ENCODE data around the gene MAPK14.

MAPK14 gene

GRCh38 chr6:36070252-36070651 is 42.6 kb downstream of the MAPK14 start:
- H2AK5ac ChIP-seq (ENCODE audit: low read length, severe bottlenecking), result no peak overlapping the region
- no peak overlapping the region for H2BK12ac ChIP-seq (ENCODE audit: low read length in 2 of 2)
- DNase-seq, result no peak
- no peak overlapping the region for H3K23ac ChIP-seq (ENCODE audit: low read length in 2 of 2)
- H4K8ac ChIP-seq (ENCODE audit: low read length), result no peak overlapping the region
- no peaks in the 10 kb centered on the region for H3K27me3 ChIP-seq (ENCODE audit: control insufficient read depth in 1 of 2, insufficient read depth in 1 of 2, low read length in 2 of 2)
- H3K9me3 ChIP-seq (ENCODE audit: control insufficient read depth, low read length), result no peaks in the 10 kb centered on the region
- no peak overlapping the region for H2BK120ac ChIP-seq (ENCODE audit: low read depth, low read length)
- no peak overlapping the region for H3K18ac ChIP-seq (ENCODE audit: low read depth in 1 of 2, low read length in 2 of 2)
- no peak overlapping the region for H3K14ac ChIP-seq (ENCODE audit: low read length in 2 of 2)
- H2AFZ ChIP-seq (ENCODE audit: low read depth, low read length), result no peak overlapping the region
- H3K4me3 ChIP-seq (ENCODE audit: insufficient read depth in 1 of 2, low read depth in 1 of 2, low read length in 2 of 2), result no peak overlapping the region
- H2BK5ac ChIP-seq (ENCODE audit: low read depth, low read length, poor library complexity, severe bottlenecking), result no peak overlapping the region
- no peak overlapping the region for H3K4ac ChIP-seq (ENCODE audit: low read depth in 1 of 2, low read length in 2 of 2)
- no peak overlapping the region for H3K9ac ChIP-seq (ENCODE audit: low read length)
- H3K4me2 ChIP-seq (ENCODE audit: low read length, poor library complexity, severe bottlenecking), result no peak overlapping the region
- H3K36me3 ChIP-seq (ENCODE audit: control insufficient read depth in 1 of 2, insufficient read depth in 2 of 2, low read depth in 1 of 2, low read length in 2 of 2), result peaks cover 3 to 17% of the 10 kb centered on the region in 2 experiments
- no peak overlapping the region for H2BK15ac ChIP-seq (ENCODE audit: low read depth, poor library complexity, severe bottlenecking)
- H3K79me1 ChIP-seq (replicated peaks; ENCODE audit: low read length, poor library complexity, severe bottlenecking), result peaks cover 15% of the 10 kb centered on the region
- peaks cover 2% of the 10 kb centered on the region for H3K4me1 ChIP-seq (ENCODE audit: control insufficient read depth, insufficient read depth, low read depth, low read length)
- H4K91ac ChIP-seq (ENCODE audit: low read length), result no peak overlapping the region
- H3K27ac ChIP-seq (ENCODE audit: low read length, poor library complexity, severe bottlenecking), result no peak overlapping the region
- WGBS, result 100% methylated on average over 2 of the region's 3 CpGs

GRCh38 chr6:36071281-36071680 is 43.7 kb downstream of the MAPK14 start:
- H3K9me3 ChIP-seq (ENCODE audit: control insufficient read depth, low read length), result no peaks in the 10 kb centered on the region
- H2BK120ac ChIP-seq (ENCODE audit: low read depth, low read length), result no peak overlapping the region
- no peaks in the 10 kb centered on the region for H3K4me1 ChIP-seq (ENCODE audit: control insufficient read depth, insufficient read depth, low read depth, low read length)
- H3K36me3 ChIP-seq (ENCODE audit: control insufficient read depth in 1 of 2, insufficient read depth in 2 of 2, low read depth in 1 of 2, low read length in 2 of 2), result peaks cover 3 to 27% of the 10 kb centered on the region in 2 experiments
- no peak overlapping the region for H3K18ac ChIP-seq (ENCODE audit: low read depth in 1 of 2, low read length in 2 of 2)
- H3K4ac ChIP-seq (ENCODE audit: low read depth in 1 of 2, low read length in 2 of 2), result no peak overlapping the region
- DNase-seq, result no peak
- no peak overlapping the region for H3K27ac ChIP-seq (ENCODE audit: low read length, poor library complexity, severe bottlenecking)
- H3K27me3 ChIP-seq (ENCODE audit: control insufficient read depth in 1 of 2, insufficient read depth in 1 of 2, low read length in 2 of 2), result no peaks in the 10 kb centered on the region
- no peak overlapping the region for H2BK15ac ChIP-seq (ENCODE audit: low read depth, poor library complexity, severe bottlenecking)
- no peak overlapping the region for H2AK5ac ChIP-seq (ENCODE audit: low read length, severe bottlenecking)
- no peak overlapping the region for H3K14ac ChIP-seq (ENCODE audit: low read length in 2 of 2)
- H3K4me3 ChIP-seq (ENCODE audit: insufficient read depth in 1 of 2, low read depth in 1 of 2, low read length in 2 of 2), result no peak overlapping the region
- WGBS, result 100% methylated on average over 1 of the region's 3 CpGs
- no peak overlapping the region for H4K91ac ChIP-seq (ENCODE audit: low read length)
- no peak overlapping the region for H2BK5ac ChIP-seq (ENCODE audit: low read depth, low read length, poor library complexity, severe bottlenecking)
- H4K8ac ChIP-seq (ENCODE audit: low read length), result no peak overlapping the region
- no peak overlapping the region for H2BK12ac ChIP-seq (ENCODE audit: low read length in 2 of 2)
- no peak overlapping the region for H3K23ac ChIP-seq (ENCODE audit: low read length in 2 of 2)
- peaks cover 17% of the 10 kb centered on the region for H3K79me1 ChIP-seq (replicated peaks; ENCODE audit: low read length, poor library complexity, severe bottlenecking)
- H3K9ac ChIP-seq (ENCODE audit: low read length), result no peak overlapping the region
- no peak overlapping the region for H3K4me2 ChIP-seq (ENCODE audit: low read length, poor library complexity, severe bottlenecking)
- no peak overlapping the region for H2AFZ ChIP-seq (ENCODE audit: low read depth, low read length)

GRCh38 chr6:36071714-36072113 is 44.1 kb downstream of the MAPK14 start:
- no CpG with 5 or more reads among the region's 1 CpG for WGBS
- no peak for DNase-seq

GRCh38 chr6:36072681-36073080 is 45.1 kb downstream of the MAPK14 start:
- peaks cover 17% of the 10 kb centered on the region for H3K79me1 ChIP-seq (replicated peaks; ENCODE audit: low read length, poor library complexity, severe bottlenecking)
- no peak overlapping the region for H3K27ac ChIP-seq (ENCODE audit: low read length, poor library complexity, severe bottlenecking)
- no peak overlapping the region for H3K4me3 ChIP-seq (ENCODE audit: insufficient read depth in 1 of 2, low read depth in 1 of 2, low read length in 2 of 2)
- no peak overlapping the region for H3K23ac ChIP-seq (ENCODE audit: low read length in 2 of 2)
- H3K9me3 ChIP-seq (ENCODE audit: control insufficient read depth, low read length), result no peaks in the 10 kb centered on the region
- no peak overlapping the region for H2AK5ac ChIP-seq (ENCODE audit: low read length, severe bottlenecking)
- H2BK120ac ChIP-seq (ENCODE audit: low read depth, low read length), result no peak overlapping the region
- H3K4me2 ChIP-seq (ENCODE audit: low read length, poor library complexity, severe bottlenecking), result no peak overlapping the region
- H2BK15ac ChIP-seq (ENCODE audit: low read depth, poor library complexity, severe bottlenecking), result no peak overlapping the region
- no peak overlapping the region for H2BK12ac ChIP-seq (ENCODE audit: low read length in 2 of 2)
- H3K36me3 ChIP-seq (ENCODE audit: control insufficient read depth in 1 of 2, insufficient read depth in 2 of 2, low read depth in 1 of 2, low read length in 2 of 2), result peaks cover 3 to 41% of the 10 kb centered on the region in 2 experiments
- H3K4ac ChIP-seq (ENCODE audit: low read depth in 1 of 2, low read length in 2 of 2), result no peak overlapping the region
- no peak for DNase-seq
- no peak overlapping the region for H4K91ac ChIP-seq (ENCODE audit: low read length)
- no peaks in the 10 kb centered on the region for H3K4me1 ChIP-seq (ENCODE audit: control insufficient read depth, insufficient read depth, low read depth, low read length)
- H4K8ac ChIP-seq (ENCODE audit: low read length), result no peak overlapping the region
- H3K27me3 ChIP-seq (ENCODE audit: control insufficient read depth in 1 of 2, insufficient read depth in 1 of 2, low read length in 2 of 2), result no peaks in the 10 kb centered on the region
- H2BK5ac ChIP-seq (ENCODE audit: low read depth, low read length, poor library complexity, severe bottlenecking), result no peak overlapping the region
- H2AFZ ChIP-seq (ENCODE audit: low read depth, low read length), result no peak overlapping the region
- H3K14ac ChIP-seq (ENCODE audit: low read length in 2 of 2), result no peak overlapping the region
- no CpG with 5 or more reads among the region's 4 CpGs for WGBS
- no peak overlapping the region for H3K18ac ChIP-seq (ENCODE audit: low read depth in 1 of 2, low read length in 2 of 2)
- H3K9ac ChIP-seq (ENCODE audit: low read length), result no peak overlapping the region

More at GRCh38 chr6:36071714-36072113, 44.1 kb downstream of the MAPK14 start:
- Histone ChIP-seq H3K27me3 (ENCODE audit: control insufficient read depth in 1 of 2, insufficient read depth in 1 of 2, low read length in 2 of 2) (no peaks in the 10 kb centered on the region), H3K14ac (ENCODE audit: low read length in 2 of 2) (no peak overlapping the region), H4K91ac (ENCODE audit: low read length) (no peak overlapping the region), H2AK5ac (ENCODE audit: low read length, severe bottlenecking) (no peak overlapping the region), H3K4me1 (ENCODE audit: control insufficient read depth, insufficient read depth, low read depth, low read length) (no peaks in the 10 kb centered on the region), H2BK120ac (ENCODE audit: low read depth, low read length) (no peak overlapping the region), H3K4me2 (ENCODE audit: low read length, poor library complexity, severe bottlenecking) (no peak overlapping the region), H3K4me3 (ENCODE audit: insufficient read depth in 1 of 2, low read depth in 1 of 2, low read length in 2 of 2) (no peak overlapping the region), H2AFZ (ENCODE audit: low read depth, low read length) (no peak overlapping the region), H3K79me1 (replicated peaks; ENCODE audit: low read length, poor library complexity, severe bottlenecking) (peaks cover 17% of the 10 kb centered on the region), H2BK15ac (ENCODE audit: low read depth, poor library complexity, severe bottlenecking) (no peak overlapping the region), H3K23ac (ENCODE audit: low read length in 2 of 2) (no peak overlapping the region), H2BK12ac (ENCODE audit: low read length in 2 of 2) (no peak overlapping the region), H3K18ac (ENCODE audit: low read depth in 1 of 2, low read length in 2 of 2) (no peak overlapping the region), H3K9ac (ENCODE audit: low read length) (no peak overlapping the region), H3K9me3 (ENCODE audit: control insufficient read depth, low read length) (no peaks in the 10 kb centered on the region), H3K27ac (ENCODE audit: low read length, poor library complexity, severe bottlenecking) (no peak overlapping the region), H3K36me3 (ENCODE audit: control insufficient read depth in 1 of 2, insufficient read depth in 2 of 2, low read depth in 1 of 2, low read length in 2 of 2) (peaks cover 3 to 32% of the 10 kb centered on the region in 2 experiments), H4K8ac (ENCODE audit: low read length) (no peak overlapping the region), H3K4ac (ENCODE audit: low read depth in 1 of 2, low read length in 2 of 2) (no peak overlapping the region), H2BK5ac (ENCODE audit: low read depth, low read length, poor library complexity, severe bottlenecking) (no peak overlapping the region)

All from mesenchymal stem cell (in vitro differentiated cells and primary cell).